Spleen (tissue), 11 donors: ENCODE results near the gene HOXC13. TPM values are rescaled to one million over a fixed set of nuclear protein-coding genes. Genes with fewer than 3 reads are reported as not detected.

Source experiments
- DNase-seq: peaks from one replicate; pipeline ENCODE4 v3.0.0-alpha.2; 2020
- H3K27ac ChIP-seq, 8 donors: fragments of 200-600 bp; sonication (generic) in 7 of 8; 1 replicate in 4 of 8; 2 replicates in 4 of 8; pipeline versions ENCODE4 v1.5.0 to v1.8.0; 2016 to 2021; ENCODE audit warnings: inconsistent platforms in 4 of 8, mild to moderate bottlenecking in 4 of 8, moderate library complexity in 1 of 8
- H3K27me3 ChIP-seq, 7 donors: fragments of 200-600 bp; sonication (generic) in 6 of 7; replicated peaks in 1 of 7; 1 replicate in 4 of 7; 2 replicates in 3 of 7; pipeline versions ENCODE4 v1.5.0 to v1.8.0; 2016 to 2021; ENCODE audit warnings: inconsistent platforms in 3 of 7, mild to moderate bottlenecking in 1 of 7
- H3K36me3 ChIP-seq, 6 donors: fragments of 200-600 bp; sonication (generic) in 5 of 6; 1 replicate in 4 of 6; 2 replicates in 2 of 6; pipeline versions ENCODE4 v1.5.0 to v1.8.0; 2016 to 2021; ENCODE audit warnings: inconsistent platforms in 2 of 6
- H3K4me1 ChIP-seq, 6 donors: fragments of 200-600 bp; sonication (generic) in 5 of 6; 1 replicate in 3 of 6; 2 replicates in 3 of 6; pipeline versions ENCODE4 v1.5.0 to v1.8.0; 2016 to 2021; ENCODE audit warnings: inconsistent platforms in 3 of 6
- H3K4me3 ChIP-seq, 8 donors: fragments of 200-600 bp; sonication (generic) in 7 of 8; 1 replicate in 4 of 8; 2 replicates in 4 of 8; pipeline versions ENCODE4 v1.5.0 to v1.8.0; 2016 to 2021; ENCODE audit warnings: inconsistent platforms in 4 of 8, mild to moderate bottlenecking in 4 of 8, moderate library complexity in 2 of 8
- H3K9me3 ChIP-seq, 8 donors: fragments of 200-600 bp; sonication (generic) in 7 of 8; 1 replicate in 4 of 8; 2 replicates in 4 of 8; pipeline versions ENCODE4 v1.5.0 to v1.8.0; 2016 to 2021; ENCODE audit warnings: inconsistent platforms in 4 of 8
- CTCF ChIP-seq, 11 experiments: fragments of 200-600 bp in 7 of 11; fragments of 450-650 bp in 4 of 11; sonication (generic) in 4 of 11; IDR thresholded peaks in 8 of 11; conservative IDR thresholded peaks in 3 of 11; 1 replicate in 7 of 11; 2 replicates in 4 of 11; pipeline versions ENCODE4 v1.4.0 to v1.8.0; 2016 to 2021; ENCODE audit warnings: antibody characterized with exemption in 11 of 11, inconsistent platforms in 4 of 11, mild to moderate bottlenecking in 1 of 11
- POLR2A ChIP-seq, 3 donors: fragments of 450-650 bp; IDR thresholded peaks; one replicate each; pipeline ENCODE4 v1.5.1; 2017; ENCODE audit warnings: antibody characterized with exemption in 3 of 3, mild to moderate bottlenecking in 1 of 3
- POLR2AphosphoS5 ChIP-seq, 3 donors: sonication (generic); formaldehyde crosslinking; IDR thresholded peaks; one replicate each; pipeline ENCODE4 v1.5.1; 2017; ENCODE audit warnings: antibody characterized with exemption in 3 of 3
- WGBS, 5 donors: extraction: QIAGEN DNeasy Blood & Tissue Kit in 3 of 5; methylation state at CpG; one replicate each; pipeline versions ENCODE4 v1.1.5 to v1.1.7; 2013 to 2018; 5-methylcytosine and 5-hydroxymethylcytosine counted together
- intact Hi-C: fragments of 100-400 bp; cut with DNase I; formaldehyde crosslinking; loops from one replicate; pipeline ENCODE4 v1.15.0; 2023; ENCODE audit warnings: low total_unique reads
- polyA plus RNA-seq, 3 donors: library from polyadenylated mRNA; stranded (reverse); fragments of 200-250 nt; gene quantifications; one replicate each; pipeline ENCODE4 v1.2.1, GENCODE V29; 2013
- total RNA-seq, 7 donors: library from RNA; depleted of rRNA in 3 of 7; stranded (reverse); fragments of >200 nt in 3 of 7; fragmentation: NEBNext Ultra II Directional in 4 of 7; extraction: Animal tissue kit (Norgen Biotek cat#: 25700) in 4 of 7; gene quantifications; one replicate each; pipeline versions ENCODE4 v1.1.0 to v1.2.1, GENCODE V29; 2016 to 2021
- donor health status: healthy with polysubstance abuse.
- donor health status: DM: no; HTN: no; CAD: no; lungs with moderate emphysema.
- donor health status: DM: no; HTN: no; CAD: no.
- donor health status: Bipolar disorder and iron deficiency.
- donor health status: healthy.
- donor health status: DM: no; HTN: no; CAD: no.
- donor health status: DM: yes; HTN: yes; CAD: no.

The HOXC13 gene
- total and polyA plus RNA-seq, 10 donors, result not detected

GRCh38 chr12:53950437-53950773 lies 11.8 kb downstream of the HOXC13 start:
- Histone ChIP-seq H3K9me3 (peaks cover 0 to 7% (median 0%) of the 10 kb centered on the region in 8 donors), H3K4me3 (no peak overlapping the region), H3K27me3 (peaks cover 33 to 100% (median 97%) of the 10 kb centered on the region in 7 donors), H3K4me1 (peaks cover 0 to 35% (median 6%) of the 10 kb centered on the region in 6 donors), H3K36me3 (no peaks in the 10 kb centered on the region), H3K27ac (no peak overlapping the region)
- WGBS, 5 donors, result 4 to 15% (median 7%) methylated on average over 10 of the region's 10 CpGs
- no peak for TF ChIP-seq POLR2A (IDR thresholded peaks at IDR 0.05)
- TF ChIP-seq CTCF (IDR thresholded peaks at IDR 0.05 in 8 of 11, conservative IDR thresholded peaks at IDR 0.05 in 3 of 11), result no peak
- TF ChIP-seq POLR2AphosphoS5 (IDR thresholded peaks at IDR 0.05), result no peak
- no peak for DNase-seq
- intact Hi-C loops, result no loop called here

GRCh38 chr12:53950789-53951576 lies 12.4 kb downstream of the HOXC13 start:
- Histone ChIP-seq H3K36me3 (no peaks in the 10 kb centered on the region), H3K9me3 (peaks cover 0 to 7% (median 0%) of the 10 kb centered on the region in 8 donors), H3K4me1 (peaks cover 0 to 40% (median 7%) of the 10 kb centered on the region in 6 donors), H3K4me3 (no peak overlapping the region), H3K27ac (no peak overlapping the region), H3K27me3 (peaks cover 33 to 100% (median 97%) of the 10 kb centered on the region in 7 donors)
- 5 to 9% (median 6%) methylated on average over 24 to 34 of the region's 34 CpGs for WGBS, 5 donors
- DNase-seq, result no peak
- intact Hi-C loops, result no loop called here
- TF ChIP-seq POLR2AphosphoS5 (IDR thresholded peaks at IDR 0.05), result no peak

GRCh38 chr12:53951577-53952334 lies 13.1 kb downstream of the HOXC13 start:
- no peak for DNase-seq
- H3K27me3 ChIP-seq, result peaks cover 37 to 100% (median 97%) of the 10 kb centered on the region in 7 donors
- TF ChIP-seq POLR2AphosphoS5 (IDR thresholded peaks at IDR 0.05) (no peak), POLR2A (IDR thresholded peaks at IDR 0.05) (no peak), CTCF (IDR thresholded peaks at IDR 0.05 in 8 of 11, conservative IDR thresholded peaks at IDR 0.05 in 3 of 11) (no peak)
- WGBS, 5 donors, result 4 to 5% (median 5%) methylated on average over 40 to 47 of the region's 47 CpGs
- intact Hi-C loops, result no loop called here
- peaks cover 0 to 48% (median 12%) of the 10 kb centered on the region in 6 donors for H3K4me1 ChIP-seq
- no peaks in the 10 kb centered on the region for H3K36me3 ChIP-seq
- peaks cover 0 to 7% (median 0%) of the 10 kb centered on the region in 8 donors for H3K9me3 ChIP-seq
- no peak overlapping the region for H3K4me3 ChIP-seq
- H3K27ac ChIP-seq, result no peak overlapping the region

- DNase-seq, result no peak
- 9 to 16% (median 10%) methylated on average over 12 to 13 of the region's 13 CpGs for WGBS, 5 donors
Measured at GRCh38 chr12:53952335-53952694, 13.7 kb downstream of the HOXC13 start.

More at GRCh38 chr12:53952335-53952694, 13.7 kb downstream of the HOXC13 start:
- Histone ChIP-seq H3K4me3 (no peak overlapping the region), H3K27ac (no peak overlapping the region), H3K27me3 (peaks cover 38 to 100% (median 97%) of the 10 kb centered on the region in 7 donors), H3K36me3 (no peaks in the 10 kb centered on the region), H3K9me3 (peaks cover 0 to 7% (median 0%) of the 10 kb centered on the region in 8 donors), H3K4me1 (peaks cover 0 to 54% (median 16%) of the 10 kb centered on the region in 6 donors)
- TF ChIP-seq POLR2AphosphoS5 (IDR thresholded peaks at IDR 0.05) (no peak), CTCF (IDR thresholded peaks at IDR 0.05 in 8 of 11, conservative IDR thresholded peaks at IDR 0.05 in 3 of 11) (no peak), POLR2A (IDR thresholded peaks at IDR 0.05) (no peak)
- intact Hi-C loops, result no loop called here
